Measurements from ENCODE around the gene THSD7B. TPM values are rescaled to one million over a fixed set of nuclear protein-coding genes. Genes with fewer than 3 reads are reported as not detected.

Gene THSD7B
- total and polyA plus RNA-seq, 2 of the 8 experiments (the other 6 are each of a cell fraction or from before 2014, with no cell fraction given) = 0.60 to 2.9 TPM

GRCh38 chr2:137178951-137179377, 413.6 kb downstream of the THSD7B start:
- Histone ChIP-seq H2BK15ac (ENCODE audit: low read length) (no peak overlapping the region), H2BK120ac (replicated peaks; ENCODE audit: low read depth, low read length) (no peak overlapping the region), H4K91ac (replicated peaks; ENCODE audit: insufficient read length, low read length) (no peak overlapping the region), H3K23me2 (ENCODE audit: low read depth, low read length) (no peaks in the 10 kb centered on the region), H3K23ac (ENCODE audit: insufficient read length) (no peak overlapping the region), H2BK20ac (ENCODE audit: low read length) (no peak overlapping the region), H2AK5ac (ENCODE audit: low read depth, low read length) (no peak overlapping the region), H2AFZ (ENCODE audit: low read length) (no peak overlapping the region), H3K27me3 (replicated peaks in 1 of 4; ENCODE audit: control insufficient read depth in 3 of 4, extremely low read depth in 1 of 4, insufficient read depth in 3 of 4, low read length in 3 of 4) (peaks cover 0 to 1% (median 0%) of the 10 kb centered on the region in 4 experiments; a peak in 1 of 7 replicates), H3K79me1 (ENCODE audit: low read depth, low read length) (no peaks in the 10 kb centered on the region), H3K4ac (replicated peaks; ENCODE audit: insufficient read length, low read depth, low read length) (no peak overlapping the region), H3K56ac (replicated peaks; ENCODE audit: insufficient read length, low read depth, low read length) (no peak overlapping the region), H3K4me3 (ENCODE audit: extremely low read depth in 1 of 4, insufficient read depth in 2 of 4, low read depth in 3 of 4, low read length in 4 of 4) (no peak overlapping the region), H3K18ac (ENCODE audit: extremely low read depth, low read length) (no peak overlapping the region), H4K8ac (ENCODE audit: extremely low read depth, insufficient read depth, low read length) (no peak overlapping the region), H4K5ac (ENCODE audit: insufficient read length, low read depth, low read length) (no peak overlapping the region), H3K9me3 (ENCODE audit: insufficient read depth in 2 of 2, low read depth in 1 of 2, low read length in 1 of 2) (no peaks in the 10 kb centered on the region), H2BK12ac (ENCODE audit: low read depth, low read length) (no peak overlapping the region), H2BK5ac (ENCODE audit: low read depth, low read length) (no peak overlapping the region), H3K4me2 (ENCODE audit: insufficient read depth in 1 of 2, low read depth in 2 of 2, low read length in 2 of 2) (no peak overlapping the region), H3K9ac (replicated peaks in 1 of 4; ENCODE audit: extremely low read depth in 1 of 4, low read depth in 3 of 4, low read length in 3 of 4) (no peak overlapping the region), H4K20me1 (replicated peaks in 1 of 2; ENCODE audit: control insufficient read depth in 1 of 2, insufficient read depth in 2 of 2, low read length in 2 of 2) (no peaks in the 10 kb centered on the region), H3K79me2 (ENCODE audit: control insufficient read depth in 1 of 2, insufficient read depth in 2 of 2, low read length in 2 of 2) (no peaks in the 10 kb centered on the region), H3K4me1 (replicated peaks in 1 of 4; ENCODE audit: control insufficient read depth in 3 of 4, insufficient read depth in 4 of 4, low read length in 3 of 4) (no peaks in the 10 kb centered on the region), H3K36me3 (ENCODE audit: control insufficient read depth in 2 of 4, insufficient read depth in 4 of 4, low read length in 3 of 4) (no peaks in the 10 kb centered on the region), H3K14ac (ENCODE audit: insufficient read length) (no peak overlapping the region), H3K27ac (ENCODE audit: low read depth, low read length) (no peak overlapping the region)
- FAIRE-seq = no peak
- DNase-seq (ENCODE audit: low read depth in 1 of 2, low spot score in 2 of 2) = no peak
- POLR2A ChIA-PET (ENCODE audit: partially characterized antibody) = no interaction called here
- CTCF ChIA-PET (ENCODE audit: partially characterized antibody) = no interaction called here
- 97% methylated on average over 2 of the region's 2 CpGs; no CpG with 5 or more reads in 1 of the 2 experiments for WGBS, 2 experiments (ENCODE audit: extremely low coverage in 1 of 2, insufficient coverage in 1 of 2, insufficient read length in 1 of 2, insufficient replicate concordance in 2 of 2, low coverage in 1 of 2, low lambda C conversion rate in 2 of 2, missing lambda C conversion rate in 1 of 2)
- TF ChIP-seq SIX5 (IDR thresholded peaks at IDR 0.05; ENCODE audit: low read depth, low read length) (no peak), BCL11A (IDR thresholded peaks at IDR 0.05; ENCODE audit: low read depth in 2 of 2, low read length in 2 of 2) (no peak), HDAC2 (IDR thresholded peaks at IDR 0.05; ENCODE audit: borderline replicate concordance in 1 of 2, low read depth in 2 of 2, low read length in 2 of 2) (no peak), BACH1 (IDR thresholded peaks at IDR 0.05; ENCODE audit: low read length) (no peak), SIN3A (conservative IDR thresholded peaks at IDR 0.05 in 1 of 2, IDR thresholded peaks at IDR 0.05 in 1 of 2; ENCODE audit: low read depth in 1 of 2, low read length in 2 of 2) (no peak), E2F6 (IDR thresholded peaks at IDR 0.05) (no peak), SP1 (IDR thresholded peaks at IDR 0.05; ENCODE audit: low read depth, low read length) (no peak), CBX5 (IDR thresholded peaks at IDR 0.05; ENCODE audit: low read depth, low read length) (no peak), NANOG (IDR thresholded peaks at IDR 0.05; ENCODE audit: insufficient read depth, low read depth, low read length, poor library complexity, severe bottlenecking) (no peak), ASH2L (IDR thresholded peaks at IDR 0.05; ENCODE audit: low read length) (no peak), JUND (IDR thresholded peaks at IDR 0.05; ENCODE audit: low read length) (no peak), JUN (IDR thresholded peaks at IDR 0.05; ENCODE audit: low read depth, low read length) (no peak), EP300 (IDR thresholded peaks at IDR 0.05; ENCODE audit: borderline replicate concordance in 1 of 2, low read depth in 2 of 2, low read length in 2 of 2) (no peak), RFX5 (IDR thresholded peaks at IDR 0.05; ENCODE audit: borderline replicate concordance, low read depth, low read length) (no peak)
